HL-60 (cell line): Measurements from ENCODE around the gene COL4A6.

Source experiments
- DNase-seq, 2 experiments: peaks; one replicate each; pipeline ENCODE4 v3.0.0-alpha.2; 2010 to 2020; ENCODE audit warnings: low read depth in 1 of 2, low spot score in 1 of 2
- H3K27ac ChIP-seq: fragments of 250-450 bp; sonication (Bioruptor Pico); replicated peaks from 2 replicates; pipeline ENCODE4 v1.5.1; 2020; ENCODE audit warnings: mild to moderate bottlenecking, moderate library complexity
- H3K27me3 ChIP-seq: fragments of 250-450 bp; sonication (Bioruptor Pico); 2 replicates; pipeline ENCODE4 v1.5.1; 2021; ENCODE audit warnings: mild to moderate bottlenecking, moderate library complexity; ENCODE audit not compliant: insufficient read depth, poor library complexity, severe bottlenecking
- H3K4me3 ChIP-seq: replicated peaks from 2 replicates; pipeline ENCODE4 v1.5.1; 2011; ENCODE audit warnings: mild to moderate bottlenecking, control low read depth, low read length; ENCODE audit not compliant: insufficient read depth
- GABPA ChIP-seq: IDR thresholded peaks from 2 replicates; pipeline ENCODE4 v1.6.1; 2012; ENCODE audit warnings: low read depth
- POLR2AphosphoS5 ChIP-seq: IDR thresholded peaks from 2 replicates; pipeline ENCODE4 v1.6.1; 2012; ENCODE audit warnings: low read depth
- SPI1 ChIP-seq: IDR thresholded peaks from 2 replicates; pipeline ENCODE4 v1.6.1; 2012; ENCODE audit warnings: low read depth, mild to moderate bottlenecking, borderline replicate concordance
- TF ChIP-seq, protein P1 (sequence below): IDR thresholded peaks from 2 replicates; pipeline ENCODE4 v1.6.1; 2012; ENCODE audit warnings: low read depth; ENCODE audit not compliant: insufficient replicate concordance
- TF ChIP-seq, protein P2 (sequence below): IDR thresholded peaks from one replicate; pipeline ENCODE4 v1.5.1; 2011; ENCODE audit warnings: low read length, control low read depth, inconsistent platforms; ENCODE audit not compliant: insufficient read depth

The COL4A6 gene

DNA sequence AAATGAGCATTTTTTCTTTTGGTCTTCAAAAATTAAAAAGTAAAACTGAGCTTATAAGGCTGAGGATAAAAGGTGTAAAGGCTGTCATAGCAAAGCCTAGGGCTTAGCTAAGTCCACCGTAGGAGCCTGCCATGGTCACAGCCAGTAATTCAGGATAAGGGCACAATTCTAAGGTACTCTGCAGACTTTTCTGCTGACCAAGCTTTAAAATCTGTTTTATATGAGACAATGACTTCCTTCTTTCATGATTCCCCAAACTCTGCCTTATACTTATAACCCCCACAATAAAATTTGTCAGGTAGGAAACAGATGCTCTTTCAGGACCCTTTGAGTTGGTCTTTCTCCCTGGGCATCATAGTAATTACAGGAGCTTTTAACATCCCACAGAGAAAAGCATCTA, 138.5 kb downstream of the COL4A6 start:
- H3K4me3 ChIP-seq: no peak overlapping the region
- no peaks in the 10 kb centered on the region for H3K27me3 ChIP-seq
- no peak overlapping the region for H3K27ac ChIP-seq
- TF ChIP-seq SPI1: no peak
- TF ChIP-seq, protein P1, sequence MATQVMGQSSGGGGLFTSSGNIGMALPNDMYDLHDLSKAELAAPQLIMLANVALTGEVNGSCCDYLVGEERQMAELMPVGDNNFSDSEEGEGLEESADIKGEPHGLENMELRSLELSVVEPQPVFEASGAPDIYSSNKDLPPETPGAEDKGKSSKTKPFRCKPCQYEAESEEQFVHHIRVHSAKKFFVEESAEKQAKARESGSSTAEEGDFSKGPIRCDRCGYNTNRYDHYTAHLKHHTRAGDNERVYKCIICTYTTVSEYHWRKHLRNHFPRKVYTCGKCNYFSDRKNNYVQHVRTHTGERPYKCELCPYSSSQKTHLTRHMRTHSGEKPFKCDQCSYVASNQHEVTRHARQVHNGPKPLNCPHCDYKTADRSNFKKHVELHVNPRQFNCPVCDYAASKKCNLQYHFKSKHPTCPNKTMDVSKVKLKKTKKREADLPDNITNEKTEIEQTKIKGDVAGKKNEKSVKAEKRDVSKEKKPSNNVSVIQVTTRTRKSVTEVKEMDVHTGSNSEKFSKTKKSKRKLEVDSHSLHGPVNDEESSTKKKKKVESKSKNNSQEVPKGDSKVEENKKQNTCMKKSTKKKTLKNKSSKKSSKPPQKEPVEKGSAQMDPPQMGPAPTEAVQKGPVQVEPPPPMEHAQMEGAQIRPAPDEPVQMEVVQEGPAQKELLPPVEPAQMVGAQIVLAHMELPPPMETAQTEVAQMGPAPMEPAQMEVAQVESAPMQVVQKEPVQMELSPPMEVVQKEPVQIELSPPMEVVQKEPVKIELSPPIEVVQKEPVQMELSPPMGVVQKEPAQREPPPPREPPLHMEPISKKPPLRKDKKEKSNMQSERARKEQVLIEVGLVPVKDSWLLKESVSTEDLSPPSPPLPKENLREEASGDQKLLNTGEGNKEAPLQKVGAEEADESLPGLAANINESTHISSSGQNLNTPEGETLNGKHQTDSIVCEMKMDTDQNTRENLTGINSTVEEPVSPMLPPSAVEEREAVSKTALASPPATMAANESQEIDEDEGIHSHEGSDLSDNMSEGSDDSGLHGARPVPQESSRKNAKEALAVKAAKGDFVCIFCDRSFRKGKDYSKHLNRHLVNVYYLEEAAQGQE: no peak
- DNase-seq: no peak

DNA sequence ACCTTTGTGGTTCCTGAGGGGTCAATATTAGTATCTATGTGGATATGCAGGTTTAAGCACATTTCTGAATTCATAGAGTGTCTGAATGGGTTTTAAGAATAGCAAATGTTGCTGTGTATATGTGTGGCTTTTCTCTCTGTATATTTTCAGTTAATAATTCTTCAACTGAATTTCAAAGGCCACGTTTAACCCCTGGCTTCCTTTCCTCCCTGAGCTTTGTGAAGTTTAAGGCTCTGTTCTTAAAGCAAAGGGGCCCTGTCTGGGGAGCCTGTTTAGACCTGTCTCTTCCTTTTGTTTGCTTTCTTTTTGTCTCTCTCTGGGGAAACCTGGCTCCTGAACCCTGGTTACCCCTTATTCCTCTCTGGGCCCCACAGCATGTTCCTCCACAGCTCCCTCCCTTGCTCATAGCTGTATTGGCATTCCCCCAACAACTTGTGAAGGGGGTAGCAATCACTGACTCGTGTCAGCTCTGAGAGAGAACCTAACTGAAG, 139.1 kb downstream of the COL4A6 start:
- Histone ChIP-seq H3K27ac (no peak overlapping the region), H3K27me3 (no peaks in the 10 kb centered on the region), H3K4me3 (no peak overlapping the region)
- no peak for DNase-seq
- no peak for TF ChIP-seq POLR2AphosphoS5
- TF ChIP-seq GABPA: no peak
- TF ChIP-seq SPI1: no peak
- TF ChIP-seq, protein P1: no peak

DNA sequence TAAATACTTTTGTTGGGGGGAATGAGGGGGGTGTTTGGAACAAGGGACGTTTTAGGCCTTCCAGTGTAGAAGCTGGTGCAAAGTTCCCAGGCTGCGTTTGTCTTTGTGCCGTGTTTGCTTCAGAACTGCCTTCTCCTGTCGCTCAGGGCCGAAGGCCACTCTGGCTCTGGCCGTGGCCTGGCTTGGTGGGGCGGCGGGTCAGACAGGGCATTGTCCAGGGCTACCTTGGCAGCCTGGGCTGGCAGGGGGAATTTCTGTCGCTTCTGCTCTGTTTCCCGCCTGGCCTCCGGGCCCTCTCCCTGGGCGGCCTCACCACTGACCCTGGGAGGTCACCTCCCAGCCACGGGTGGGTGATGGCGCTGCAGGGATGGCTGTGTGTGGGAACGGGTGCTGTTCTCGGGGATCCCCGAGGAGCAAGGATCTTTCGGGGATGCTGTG, 140.0 kb downstream of the COL4A6 start:
- Histone ChIP-seq H3K4me3 (no peak overlapping the region), H3K27ac (no peak overlapping the region), H3K27me3 (no peaks in the 10 kb centered on the region)
- TF ChIP-seq POLR2AphosphoS5 (no peak), SPI1 (no peak), GABPA (no peak)
- TF ChIP-seq, protein P1: no peak
- TF ChIP-seq, protein P2, sequence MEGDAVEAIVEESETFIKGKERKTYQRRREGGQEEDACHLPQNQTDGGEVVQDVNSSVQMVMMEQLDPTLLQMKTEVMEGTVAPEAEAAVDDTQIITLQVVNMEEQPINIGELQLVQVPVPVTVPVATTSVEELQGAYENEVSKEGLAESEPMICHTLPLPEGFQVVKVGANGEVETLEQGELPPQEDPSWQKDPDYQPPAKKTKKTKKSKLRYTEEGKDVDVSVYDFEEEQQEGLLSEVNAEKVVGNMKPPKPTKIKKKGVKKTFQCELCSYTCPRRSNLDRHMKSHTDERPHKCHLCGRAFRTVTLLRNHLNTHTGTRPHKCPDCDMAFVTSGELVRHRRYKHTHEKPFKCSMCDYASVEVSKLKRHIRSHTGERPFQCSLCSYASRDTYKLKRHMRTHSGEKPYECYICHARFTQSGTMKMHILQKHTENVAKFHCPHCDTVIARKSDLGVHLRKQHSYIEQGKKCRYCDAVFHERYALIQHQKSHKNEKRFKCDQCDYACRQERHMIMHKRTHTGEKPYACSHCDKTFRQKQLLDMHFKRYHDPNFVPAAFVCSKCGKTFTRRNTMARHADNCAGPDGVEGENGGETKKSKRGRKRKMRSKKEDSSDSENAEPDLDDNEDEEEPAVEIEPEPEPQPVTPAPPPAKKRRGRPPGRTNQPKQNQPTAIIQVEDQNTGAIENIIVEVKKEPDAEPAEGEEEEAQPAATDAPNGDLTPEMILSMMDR: no peak
- DNase-seq: no peak

DNA sequence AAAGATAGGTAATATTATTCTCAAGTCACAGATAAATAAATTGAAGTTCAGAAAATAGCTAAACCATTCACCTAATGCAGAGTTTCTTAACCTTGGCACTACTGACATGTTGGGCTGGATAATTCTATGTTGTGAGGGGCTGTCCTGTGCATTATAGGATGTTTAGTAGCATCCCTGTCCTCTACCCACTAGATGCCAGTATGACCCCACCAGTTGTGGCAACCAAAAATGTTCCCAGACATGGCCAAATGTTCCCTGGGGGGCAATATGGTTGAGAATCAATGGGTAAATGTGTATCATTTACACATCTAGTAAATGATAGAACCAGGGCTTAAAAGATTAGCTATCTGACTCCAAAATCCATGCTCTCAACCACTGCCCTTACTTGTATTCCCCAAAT, 140.9 kb downstream of the COL4A6 start:
- no peak for DNase-seq
- no peaks in the 10 kb centered on the region for H3K27me3 ChIP-seq
- H3K27ac ChIP-seq: no peak overlapping the region
- no peak for TF ChIP-seq POLR2AphosphoS5
- no peak for TF ChIP-seq GABPA
- TF ChIP-seq SPI1: no peak
- TF ChIP-seq, protein P2: no peak
- TF ChIP-seq, protein P1: no peak
- no peak overlapping the region for H3K4me3 ChIP-seq
